CD14-positive monocyte (primary cell): ENCODE results near the gene LRRC8C. TPM values are rescaled to one million over a fixed set of nuclear protein-coding genes. Genes with fewer than 3 reads are reported as not detected.

Experiments
- DNase-seq, 3 donors: peaks; one replicate each; pipeline ENCODE4 v3.0.0-alpha.2; 2011 to 2022
- H2AFZ ChIP-seq: 2 replicates; pipeline ENCODE4 v1.6.0; 2012; ENCODE audit warnings: mild to moderate bottlenecking, low read depth, low read length, inconsistent platforms; ENCODE audit not compliant: insufficient read depth, poor library complexity, severe bottlenecking
- H3K27ac ChIP-seq, 2 donors: 1 replicate in 1 of 2; 2 replicates in 1 of 2; pipeline ENCODE4 v1.5.1; 2012 to 2013; ENCODE audit warnings: low read length in 2 of 2, control low read depth in 1 of 2, inconsistent platforms in 1 of 2, low read depth in 1 of 2, mild to moderate bottlenecking in 1 of 2
- H3K27me3 ChIP-seq, 2 donors: one replicate each; pipeline versions ENCODE4 v1.6.0 to v1.6.1; 2011 to 2013; ENCODE audit warnings: low read length in 2 of 2; ENCODE audit not compliant: control insufficient read depth in 2 of 2, insufficient read depth in 2 of 2
- H3K36me3 ChIP-seq, 2 donors: replicated peaks in 1 of 2; 1 replicate in 1 of 2; 2 replicates in 1 of 2; pipeline versions ENCODE4 v1.5.1 to v1.6.1; 2012 to 2013; ENCODE audit warnings: low read length in 2 of 2, control low read depth in 1 of 2, inconsistent platforms in 1 of 2, mild to moderate bottlenecking in 1 of 2; ENCODE audit not compliant: insufficient read depth in 2 of 2, control insufficient read depth in 1 of 2
- H3K4me1 ChIP-seq, 2 donors: 1 replicate in 1 of 2; 2 replicates in 1 of 2; pipeline versions ENCODE4 v1.5.1 to v1.6.1; 2012 to 2013; ENCODE audit warnings: low read length in 2 of 2, control low read depth in 1 of 2, inconsistent platforms in 1 of 2, mild to moderate bottlenecking in 1 of 2, moderate library complexity in 1 of 2; ENCODE audit not compliant: insufficient read depth in 2 of 2, control insufficient read depth in 1 of 2
- H3K4me2 ChIP-seq: replicated peaks from 2 replicates; pipeline ENCODE3; 2012; ENCODE audit warnings: low read length, moderate library complexity, mild to moderate bottlenecking; ENCODE audit not compliant: poor library complexity, severe bottlenecking; ENCODE audit errors: extremely low read depth
- H3K4me3 ChIP-seq, 3 experiments: fragments of 200-600 bp in 1 of 3; sonication (generic) in 1 of 3; replicated peaks in 1 of 3; 1 replicate in 2 of 3; 2 replicates in 1 of 3; pipeline ENCODE4 v1.5.1; 2011 to 2013; ENCODE audit warnings: low read length in 3 of 3, mild to moderate bottlenecking in 3 of 3, control low read depth in 2 of 3, low read depth in 2 of 3, inconsistent platforms in 1 of 3, moderate library complexity in 1 of 3
- H3K79me2 ChIP-seq: 2 replicates; pipeline ENCODE4 v1.6.0; 2012; ENCODE audit warnings: mild to moderate bottlenecking, control low read depth, inconsistent platforms, low read length, moderate library complexity; ENCODE audit not compliant: insufficient read depth
- H3K9ac ChIP-seq: 2 replicates; pipeline ENCODE4 v1.6.0; 2017; ENCODE audit warnings: low read length, mild to moderate bottlenecking; ENCODE audit not compliant: insufficient read depth, poor library complexity, severe bottlenecking
- H3K9me3 ChIP-seq, 2 donors: replicated peaks in 1 of 2; 1 replicate in 1 of 2; 2 replicates in 1 of 2; pipeline versions ENCODE4 v1.5.1 to v1.6.1; 2012 to 2013; ENCODE audit warnings: low read length in 2 of 2, control low read depth in 1 of 2; ENCODE audit not compliant: control insufficient read depth in 1 of 2, insufficient read depth in 1 of 2
- H4K20me1 ChIP-seq: 2 replicates; pipeline ENCODE4 v1.6.0; 2012; ENCODE audit warnings: mild to moderate bottlenecking, low read length, control low read depth, moderate library complexity; ENCODE audit not compliant: insufficient read depth
- H3K27ac Mint-ChIP-seq, 7 donors: one replicate each; pipeline ENCODE4 v1.8.0; 2020; ENCODE audit warnings: mild to moderate bottlenecking in 7 of 7, mixed read lengths in 7 of 7, moderate library complexity in 6 of 7, inconsistent platforms in 2 of 7
- H3K27me3 Mint-ChIP-seq, 3 donors: one replicate each; pipeline ENCODE4 v1.8.0; 2021 to 2022; ENCODE audit warnings: low read depth in 3 of 3, mild to moderate bottlenecking in 3 of 3, mixed read lengths in 3 of 3, moderate library complexity in 3 of 3, inconsistent platforms in 1 of 3
- H3K36me3 Mint-ChIP-seq, 2 donors: one replicate each; pipeline ENCODE4 v1.8.0; 2020; ENCODE audit warnings: mixed read lengths in 2 of 2, inconsistent platforms in 1 of 2, mild to moderate bottlenecking in 1 of 2
- H3K4me1 Mint-ChIP-seq: one replicate; pipeline ENCODE4 v1.8.0; 2020; ENCODE audit warnings: mild to moderate bottlenecking, mixed read lengths
- H3K4me3 Mint-ChIP-seq, 2 donors: one replicate each; pipeline ENCODE4 v1.8.0; 2020; ENCODE audit warnings: mild to moderate bottlenecking in 2 of 2, mixed read lengths in 2 of 2, moderate library complexity in 1 of 2
- H3K9me3 Mint-ChIP-seq, 7 donors: one replicate each; pipeline ENCODE4 v1.8.0; 2020 to 2022; ENCODE audit warnings: mixed read lengths in 7 of 7, mild to moderate bottlenecking in 6 of 7, moderate library complexity in 6 of 7, inconsistent platforms in 2 of 7
- WGBS: methylation state at CpG from one replicate; pipeline ENCODE4 v1.1.5; 2013; ENCODE audit warnings: missing lambda C conversion rate; ENCODE audit not compliant: insufficient coverage; 5-methylcytosine and 5-hydroxymethylcytosine counted together
- intact Hi-C, 2 donors: fragments of 100-400 bp; cut with micrococcal nuclease; formaldehyde crosslinking; loops; one replicate each; pipeline versions ENCODE4 v1.15.0 to v1.15.1; 2023
- polyA plus RNA-seq, 3 donors: library from polyadenylated mRNA; depleted of rRNA in 1 of 3; unstranded in 2 of 3; stranded (reverse) in 1 of 3; fragments of 300-500 nt in 2 of 3; fragments of >200 nt in 1 of 3; fragmentation: Illumina TruSeq in 2 of 3; gene quantifications; 1 replicate in 2 of 3; 2 replicates in 1 of 3; pipeline ENCODE4 v1.2.3, GENCODE V29; 2012 to 2021
- TF ChIP-seq, protein P1 (sequence below): fragments of 200-600 bp; IDR thresholded peaks from one replicate; pipeline ENCODE4 v1.8.0; 2022; ENCODE audit warnings: antibody characterized with exemption, mild to moderate bottlenecking

LRRC8C gene
- polyA plus RNA-seq, 3 donors, result 13.0 to 18.6 (median 16.3) TPM

GRCh38 chr1:89702520-89703045, 69.7 kb downstream of the LRRC8C start:
- Mint-ChIP-seq H3K27me3 (peaks cover 0 to 1% (median 0%) of the 10 kb centered on the region in 3 donors), H3K4me1 (peaks cover 60% of the 10 kb centered on the region), H3K9me3 (no peaks in the 10 kb centered on the region), H3K4me3 (no peak overlapping the region), H3K36me3 (peaks cover 30 to 35% of the 10 kb centered on the region in 2 donors), H3K27ac (peak overlapping the region in 1 of 7 donors; percentile 69)
- H3K4me3 ChIP-seq, result no peak overlapping the region
- H3K4me2 ChIP-seq, result no peak overlapping the region
- H3K27me3 ChIP-seq, result no peaks in the 10 kb centered on the region
- no CpG with 5 or more reads among the region's 1 CpG for WGBS
- peak overlapping the region in 1 of 2 donors; percentile 18 for H3K27ac ChIP-seq
- H3K4me1 ChIP-seq, result peaks cover 49 to 54% of the 10 kb centered on the region in 2 donors
- intact Hi-C loops, result no loop called here
- H3K9me3 ChIP-seq, result no peaks in the 10 kb centered on the region
- no peak overlapping the region for H2AFZ ChIP-seq
- no peak overlapping the region for H3K9ac ChIP-seq
- peaks cover 80% of the 10 kb centered on the region for H3K79me2 ChIP-seq
- DNase-seq, result no peak
- peaks cover 3 to 9% of the 10 kb centered on the region in 2 donors for H3K36me3 ChIP-seq
- H4K20me1 ChIP-seq, result no peaks in the 10 kb centered on the region
- TF ChIP-seq, protein P1, sequence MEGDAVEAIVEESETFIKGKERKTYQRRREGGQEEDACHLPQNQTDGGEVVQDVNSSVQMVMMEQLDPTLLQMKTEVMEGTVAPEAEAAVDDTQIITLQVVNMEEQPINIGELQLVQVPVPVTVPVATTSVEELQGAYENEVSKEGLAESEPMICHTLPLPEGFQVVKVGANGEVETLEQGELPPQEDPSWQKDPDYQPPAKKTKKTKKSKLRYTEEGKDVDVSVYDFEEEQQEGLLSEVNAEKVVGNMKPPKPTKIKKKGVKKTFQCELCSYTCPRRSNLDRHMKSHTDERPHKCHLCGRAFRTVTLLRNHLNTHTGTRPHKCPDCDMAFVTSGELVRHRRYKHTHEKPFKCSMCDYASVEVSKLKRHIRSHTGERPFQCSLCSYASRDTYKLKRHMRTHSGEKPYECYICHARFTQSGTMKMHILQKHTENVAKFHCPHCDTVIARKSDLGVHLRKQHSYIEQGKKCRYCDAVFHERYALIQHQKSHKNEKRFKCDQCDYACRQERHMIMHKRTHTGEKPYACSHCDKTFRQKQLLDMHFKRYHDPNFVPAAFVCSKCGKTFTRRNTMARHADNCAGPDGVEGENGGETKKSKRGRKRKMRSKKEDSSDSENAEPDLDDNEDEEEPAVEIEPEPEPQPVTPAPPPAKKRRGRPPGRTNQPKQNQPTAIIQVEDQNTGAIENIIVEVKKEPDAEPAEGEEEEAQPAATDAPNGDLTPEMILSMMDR, result no peak

- Histone ChIP-seq H3K27ac (peak overlapping the region in 1 of 2 donors; percentile 18), H3K9me3 (no peaks in the 10 kb centered on the region), H3K9ac (no peak overlapping the region), H3K4me1 (peaks cover 52 to 54% of the 10 kb centered on the region in 2 donors), H3K27me3 (no peaks in the 10 kb centered on the region), H4K20me1 (no peaks in the 10 kb centered on the region), H3K4me2 (no peak overlapping the region), H3K4me3 (no peak overlapping the region), H3K36me3 (peaks cover 3 to 9% of the 10 kb centered on the region in 2 donors), H3K79me2 (peaks cover 80% of the 10 kb centered on the region), H2AFZ (no peak overlapping the region)
- WGBS, result no CpG with 5 or more reads among the region's 1 CpG
- intact Hi-C loops, result no loop called here
- Mint-ChIP-seq H3K4me3 (no peak overlapping the region), H3K27ac (peak overlapping the region in 2 of 7 donors; percentile 2 to 84), H3K4me1 (peaks cover 61% of the 10 kb centered on the region), H3K36me3 (peaks cover 30 to 38% of the 10 kb centered on the region in 2 donors), H3K27me3 (peaks cover 0 to 1% (median 0%) of the 10 kb centered on the region in 3 donors), H3K9me3 (no peaks in the 10 kb centered on the region)
- no peak for DNase-seq
- TF ChIP-seq, protein P1, result no peak
Measured at GRCh38 chr1:89703469-89703868, 70.5 kb downstream of the LRRC8C start.
